Stimulated activated CD4-positive, alpha-beta T cell treated with anti-CD3 and anti-CD28 coated beads, Interleukin-4, amount 100 ng/mL, for 48 hours (primary cell): Measurements from ENCODE around the gene ANKRD44.

Experiments
- DNase-seq, 2 donors: peaks; one replicate each; pipeline ENCODE4 v3.0.0-alpha.2; 2020; ENCODE audit warnings: low read depth in 2 of 2

ANKRD44 gene

DNA sequence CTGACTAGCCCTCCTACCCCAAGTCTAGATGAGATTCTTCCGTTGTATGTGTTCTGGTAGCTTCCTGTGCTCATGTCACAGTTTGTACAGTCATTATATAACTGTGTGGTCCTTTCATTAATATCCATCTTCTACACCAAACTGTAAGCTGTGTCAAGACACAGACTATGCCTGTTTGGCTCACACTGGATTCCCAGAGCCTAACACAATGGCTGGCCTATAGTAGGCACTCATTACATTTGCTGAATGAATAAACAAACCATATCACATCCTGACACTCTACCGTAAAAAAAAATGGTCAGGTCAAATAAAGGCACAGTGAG is 72.6 kb downstream of the ANKRD44 start:
- no peak for DNase-seq

- no peak for DNase-seq
Observed at GRCh38 chr2:197237291-197238042, 73.1 kb downstream of the ANKRD44 start.

GRCh38 chr2:197236816-197237215 is 73.8 kb downstream of the ANKRD44 start:
- no peak for DNase-seq

GRCh38 chr2:197236159-197236558 is 74.4 kb downstream of the ANKRD44 start:
- DNase-seq = no peak

GRCh38 chr2:197235711-197236110 is 74.9 kb downstream of the ANKRD44 start:
- no peak for DNase-seq

GRCh38 chr2:197234671-197235191 is 75.8 kb downstream of the ANKRD44 start:
- DNase-seq = no peak

DNA sequence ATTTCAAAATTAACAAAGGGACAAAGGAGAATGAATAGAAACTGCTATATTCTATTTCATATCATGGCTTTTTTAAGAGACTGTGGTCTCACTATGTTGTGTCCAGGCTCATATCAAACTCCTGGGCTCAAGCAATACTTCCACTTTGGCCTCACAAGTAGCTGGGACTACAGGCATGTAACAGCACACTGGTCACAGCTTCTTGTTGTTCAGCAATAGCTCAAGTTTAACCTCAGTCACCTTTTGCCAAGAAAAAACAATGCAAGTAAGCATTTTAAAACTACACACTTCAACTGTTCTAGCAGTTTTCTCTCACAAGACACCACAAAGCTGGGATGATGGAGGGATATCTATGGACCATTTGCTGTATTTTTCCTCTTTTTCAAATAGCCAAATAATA is 77.1 kb downstream of the ANKRD44 start:
- DNase-seq = no peak

DNA sequence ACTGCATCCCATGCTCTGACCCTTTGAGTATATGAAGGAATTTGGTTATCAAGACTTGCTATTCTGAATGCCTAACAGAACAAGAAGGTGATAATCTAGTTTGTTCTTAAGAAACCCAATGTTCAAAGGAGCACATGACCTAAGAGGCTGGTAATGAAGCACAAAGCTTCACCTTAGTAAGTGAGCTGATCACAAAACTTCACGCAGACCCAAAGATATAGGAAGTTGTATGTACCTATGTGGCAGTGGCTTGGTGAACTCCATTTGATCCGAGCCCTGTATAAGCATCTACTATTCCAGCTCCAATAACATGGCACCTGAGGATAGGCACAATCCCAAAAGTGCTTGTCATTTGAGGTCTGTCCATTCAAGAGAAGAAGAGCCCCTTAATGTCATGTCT is 78.6 kb downstream of the ANKRD44 start:
- DNase-seq = no peak

GRCh38 chr2:197229509-197230443 is 80.8 kb downstream of the ANKRD44 start:
- no peak for DNase-seq

- no peak for DNase-seq
Observed at GRCh38 chr2:197223451-197223850, 87.1 kb downstream of the ANKRD44 start.

GRCh38 chr2:197219636-197220035 is 90.9 kb downstream of the ANKRD44 start:
- DNase-seq = no peak

DNA sequence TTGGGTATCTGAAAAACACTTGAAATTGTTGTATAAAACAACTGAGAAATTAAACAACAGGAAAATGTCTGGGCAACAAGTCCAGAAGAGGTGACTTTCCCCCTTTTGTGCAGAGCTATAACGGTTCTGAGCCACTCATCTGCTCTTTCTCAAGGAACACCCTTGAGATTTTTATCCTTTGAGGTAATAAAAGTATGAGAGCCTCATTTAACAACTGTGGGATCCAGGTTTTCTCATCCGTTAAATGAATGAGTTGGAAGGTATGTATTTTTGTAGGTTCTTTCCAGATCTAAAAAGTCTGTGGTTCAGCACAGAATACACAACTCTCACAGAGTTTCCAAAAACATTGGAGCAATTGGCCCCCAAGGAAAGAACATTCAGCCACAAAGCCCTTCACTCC is 93.0 kb downstream of the ANKRD44 start:
- DNase-seq = no peak

GRCh38 chr2:197216361-197216979 is 94.1 kb downstream of the ANKRD44 start:
- DNase-seq = no peak

DNA sequence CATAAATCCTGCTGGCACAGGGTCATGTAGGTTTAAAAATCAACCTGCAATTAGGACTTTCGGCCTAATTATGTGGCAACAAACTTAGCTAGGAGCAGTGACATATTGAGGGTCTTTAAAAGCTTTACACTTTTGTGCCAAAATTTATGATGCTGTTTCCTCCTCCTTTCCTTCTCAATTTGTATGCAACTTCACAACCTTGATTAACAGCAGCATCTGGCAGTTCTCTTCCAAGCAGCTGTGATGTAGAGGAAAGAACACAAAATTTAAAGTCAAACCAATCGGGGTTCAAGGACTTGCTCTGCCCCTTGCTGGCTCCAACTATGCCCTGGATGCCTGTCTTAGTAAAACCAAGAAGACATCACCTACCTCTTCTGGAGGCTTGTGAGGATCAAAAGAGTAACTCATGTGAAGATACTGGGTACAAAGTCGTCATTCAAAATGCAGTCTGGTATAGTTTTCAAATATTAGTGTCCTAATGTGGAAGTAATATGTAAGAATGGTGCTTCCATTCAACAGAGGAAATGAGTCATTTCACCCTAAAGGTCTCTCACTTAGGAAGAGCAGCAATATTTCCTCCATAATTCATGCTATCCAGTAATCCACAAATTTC is 94.7 kb downstream of the ANKRD44 start:
- DNase-seq = no peak

DNA sequence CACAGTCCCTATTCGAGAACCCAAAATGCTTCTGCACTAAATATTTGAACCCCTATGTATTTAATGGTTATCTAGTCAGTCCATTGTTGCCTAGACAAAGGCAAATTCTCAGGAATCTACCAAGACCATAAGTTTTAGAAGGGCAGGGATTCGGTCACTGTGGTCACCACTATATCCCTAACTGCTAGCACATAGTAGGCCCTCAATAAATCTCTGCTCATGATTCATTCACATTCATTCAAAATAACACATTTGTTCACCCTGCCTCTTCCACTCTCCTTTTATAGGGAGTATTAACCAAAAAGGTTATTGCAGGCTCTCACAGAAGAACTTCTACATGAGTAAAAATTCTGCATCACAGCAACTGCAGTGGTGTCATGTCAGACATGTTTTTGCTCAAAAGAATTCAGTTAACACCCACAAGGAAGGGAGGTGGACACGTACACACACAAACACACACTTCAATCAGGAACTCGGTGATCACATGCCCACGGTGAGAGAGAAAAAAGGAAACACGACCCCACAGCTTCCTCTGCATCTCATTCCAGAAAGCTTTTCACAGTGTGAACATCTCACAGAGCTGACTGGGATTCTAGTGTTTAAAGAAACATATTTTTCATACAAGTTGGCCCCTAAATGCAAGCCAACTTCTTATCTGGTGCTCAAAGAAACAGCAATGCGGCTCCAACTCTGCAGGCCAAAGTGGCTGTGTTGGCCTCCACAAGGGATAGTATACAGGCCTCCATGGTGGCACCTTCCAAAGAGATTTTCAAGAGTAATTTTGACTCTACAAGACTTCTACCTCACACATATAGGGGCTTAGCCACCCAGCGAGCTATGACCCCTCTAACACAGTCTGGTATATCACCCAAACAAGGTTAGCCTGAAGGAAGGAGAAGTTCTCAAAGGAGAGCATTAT is 98.0 kb downstream of the ANKRD44 start:
- DNase-seq = no peak

DNA sequence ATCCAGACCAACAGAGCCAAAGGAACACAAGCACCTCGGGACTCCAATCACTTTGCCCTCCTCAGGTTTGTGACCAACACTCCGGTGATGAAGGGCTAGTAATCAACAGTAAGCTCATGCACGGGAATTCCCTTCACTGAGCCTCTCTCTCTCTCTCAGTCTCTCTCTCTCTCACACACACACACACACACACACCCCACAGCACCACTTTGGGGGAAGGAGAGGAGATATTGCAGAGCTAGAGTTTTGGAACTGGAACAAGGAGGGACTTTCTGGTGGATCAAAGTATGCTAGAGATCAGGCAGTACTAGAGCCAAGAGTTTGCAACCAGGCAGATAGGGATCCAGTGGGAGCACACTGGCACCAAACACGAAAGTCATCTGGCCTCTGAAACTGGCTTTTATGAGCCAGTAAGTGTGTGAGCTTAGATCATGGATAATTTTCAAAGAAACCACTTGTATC is 98.7 kb downstream of the ANKRD44 start:
- peak in 1 of 2 donors; percentile 28 for DNase-seq

DNA sequence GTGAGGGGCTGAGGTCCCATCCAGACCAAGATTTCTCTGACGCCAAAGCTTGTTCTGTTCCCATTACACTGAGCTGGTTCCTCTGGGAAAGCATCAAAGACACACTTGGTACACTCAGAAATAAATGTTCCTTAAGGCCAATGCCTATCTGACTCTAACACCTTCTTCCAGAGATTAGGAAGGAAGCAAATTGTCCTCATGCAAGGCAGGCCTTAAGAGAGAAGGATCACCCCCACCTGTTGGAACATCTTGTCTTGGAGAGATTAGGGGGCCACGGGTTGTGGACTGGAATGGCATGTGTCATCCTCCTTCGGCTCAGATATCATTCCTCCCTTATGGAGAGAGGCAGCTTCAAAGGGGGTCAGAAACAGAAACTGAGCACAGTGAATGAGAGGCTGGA is 100.2 kb downstream of the ANKRD44 start:
- no peak for DNase-seq

DNA sequence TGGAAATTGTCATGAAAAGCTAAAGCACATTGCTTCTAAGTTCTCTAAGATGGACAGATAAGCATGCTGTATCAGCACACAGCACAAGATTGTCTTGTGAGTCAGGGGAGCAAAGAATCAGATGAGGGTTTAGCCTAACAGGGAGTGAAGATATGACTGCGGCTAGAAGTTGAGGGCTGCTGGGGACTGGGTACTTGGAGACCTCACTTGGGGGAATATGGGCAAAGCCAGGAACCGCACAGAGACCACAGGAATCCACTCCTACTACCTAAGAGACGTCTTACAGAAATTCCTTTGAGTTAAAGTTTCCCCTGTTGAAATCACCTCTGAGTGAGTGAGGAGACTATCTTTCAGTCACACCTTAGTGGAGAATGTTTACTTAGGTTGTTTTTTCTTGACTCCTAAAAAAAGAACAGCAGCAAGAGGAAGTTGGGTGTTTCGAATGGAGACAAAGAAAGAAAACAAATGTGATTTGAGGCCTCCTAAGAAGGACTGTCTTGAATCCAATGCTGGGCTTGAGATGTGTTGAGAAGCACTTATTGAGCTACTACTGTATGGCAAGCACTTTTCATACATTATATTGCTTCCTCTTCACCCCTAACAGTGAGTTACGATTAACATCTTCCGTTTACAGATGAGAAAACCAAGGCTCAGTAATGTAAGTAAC is 100.7 kb downstream of the ANKRD44 start:
- DNase-seq = peak; percentile 39 to 65

DNA sequence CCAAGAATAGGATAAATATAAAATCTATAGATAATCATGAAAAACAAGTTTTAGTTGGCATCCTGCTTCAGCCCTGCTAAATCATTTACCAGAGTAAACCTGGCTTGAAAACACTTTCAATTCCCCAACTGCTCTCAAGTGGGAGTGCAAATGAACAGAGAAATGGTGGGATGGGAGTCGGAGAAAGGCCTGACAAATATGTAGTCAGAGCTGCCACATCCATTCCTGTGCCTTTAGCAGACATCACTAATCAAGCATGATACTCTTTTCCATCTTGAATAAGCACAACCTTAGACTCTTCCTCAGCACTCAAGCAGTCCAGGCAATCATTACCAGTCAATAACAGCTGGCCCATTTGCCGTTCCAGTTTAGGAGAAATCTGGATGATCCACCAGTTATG is 101.3 kb downstream of the ANKRD44 start:
- no peak for DNase-seq

- no peak for DNase-seq
Observed at GRCh38 chr2:197208841-197209240, 101.7 kb downstream of the ANKRD44 start.
